Raji (cell line): Measurements from ENCODE around the gene ELL2.

Source experiments
- POLR2A ChIP-seq: IDR thresholded peaks from 2 replicates; pipeline ENCODE4 v1.6.1; 2011; ENCODE audit warnings: low read depth, low read length, control low read depth; ENCODE audit not compliant: insufficient read depth

The ELL2 gene

DNA sequence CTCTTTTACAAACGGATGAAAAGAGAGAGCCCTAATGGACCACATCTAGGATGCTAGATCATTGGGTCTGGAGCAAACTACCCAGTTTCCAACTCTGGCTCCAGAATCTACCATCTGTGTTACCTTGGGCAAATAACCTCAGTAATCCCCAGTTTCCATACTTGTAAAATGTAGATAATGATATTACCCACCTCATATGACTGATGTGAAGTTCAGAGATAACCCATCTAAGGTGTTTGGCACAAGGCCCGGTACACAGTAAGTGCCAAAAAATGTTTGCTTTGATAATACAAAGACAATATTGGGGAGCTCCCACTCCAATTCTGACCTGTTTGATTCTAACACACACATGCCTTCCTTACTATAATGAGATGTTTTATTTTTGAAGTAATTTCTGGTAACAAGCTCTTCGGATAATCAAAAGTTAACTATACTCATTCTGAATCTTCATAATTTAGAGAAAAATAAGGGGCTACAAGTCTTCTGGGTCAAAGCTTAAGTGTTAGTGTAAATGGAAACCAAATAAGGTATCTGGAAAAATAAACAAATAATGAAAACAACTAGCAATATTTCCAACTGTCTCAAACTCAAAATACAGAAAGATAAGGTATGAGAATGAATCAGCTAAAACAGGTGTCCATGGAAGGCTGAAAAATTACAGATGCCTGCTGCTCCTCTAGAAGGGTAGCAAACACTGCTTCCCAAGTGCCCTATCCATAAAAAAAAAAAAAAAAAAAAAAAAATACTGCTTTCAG, 30.4 kb downstream of the ELL2 start:
- no peak for TF ChIP-seq POLR2A

DNA sequence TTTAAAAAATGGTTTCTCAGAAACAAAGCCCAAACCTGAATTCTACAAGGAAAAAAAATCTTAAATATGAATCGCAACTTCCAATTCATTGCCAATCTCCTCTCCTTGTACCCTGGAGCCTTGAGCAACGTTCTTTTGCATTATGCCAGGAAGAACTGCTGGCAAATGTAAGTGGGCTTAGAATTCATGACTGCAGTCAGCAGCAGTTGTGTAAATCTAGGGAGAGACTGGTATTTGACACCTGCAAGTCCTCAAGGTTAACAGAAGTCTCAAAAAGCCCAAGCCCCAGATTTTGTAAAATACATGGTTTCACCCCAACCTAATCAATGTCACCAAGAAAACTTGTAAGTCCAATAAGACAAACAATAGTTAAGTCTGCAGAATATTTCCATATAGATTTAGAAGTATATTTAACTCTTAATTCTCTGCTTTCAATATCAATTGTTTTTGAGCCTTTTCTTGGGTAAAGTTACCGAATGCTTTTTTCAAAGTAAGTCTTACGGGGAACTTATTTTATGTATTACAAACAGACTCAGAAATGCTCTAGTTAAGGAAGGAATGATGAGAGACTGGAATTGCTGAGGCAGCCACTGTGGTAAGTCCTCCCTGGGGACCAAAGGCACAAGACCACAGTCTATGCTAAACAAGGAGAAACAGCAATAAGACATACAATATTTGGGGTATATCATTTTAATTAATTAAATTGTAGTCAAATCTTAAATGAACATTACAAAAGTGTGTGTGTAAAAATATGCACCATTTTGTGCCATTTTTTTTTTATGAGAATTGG, 31.3 kb downstream of the ELL2 start:
- TF ChIP-seq POLR2A: no peak

DNA sequence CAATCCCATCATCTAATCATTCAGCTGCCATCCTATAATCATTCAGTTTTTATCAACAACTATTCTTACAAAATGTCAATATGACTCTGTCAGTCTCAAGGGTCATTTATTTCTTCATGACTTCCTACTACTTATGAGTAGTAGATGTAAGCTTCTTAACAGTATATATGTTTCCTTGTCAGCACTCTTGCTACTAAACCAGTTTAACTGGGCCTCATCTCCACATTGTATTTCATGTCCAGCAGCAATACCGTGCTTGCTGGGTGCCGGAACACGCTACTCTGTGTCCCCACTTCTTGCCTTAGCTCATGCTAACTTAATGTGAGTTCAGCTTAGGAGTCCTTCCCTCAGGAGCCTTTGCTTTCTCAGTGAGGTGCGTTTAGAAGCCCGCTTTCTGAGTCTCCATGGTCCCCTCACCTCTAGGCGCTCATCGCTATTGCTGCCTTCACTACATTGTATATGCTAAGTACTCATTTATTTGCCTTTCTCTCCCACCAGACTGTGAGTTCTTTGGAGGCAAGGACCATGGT, 32.9 kb downstream of the ELL2 start:
- no peak for TF ChIP-seq POLR2A

DNA sequence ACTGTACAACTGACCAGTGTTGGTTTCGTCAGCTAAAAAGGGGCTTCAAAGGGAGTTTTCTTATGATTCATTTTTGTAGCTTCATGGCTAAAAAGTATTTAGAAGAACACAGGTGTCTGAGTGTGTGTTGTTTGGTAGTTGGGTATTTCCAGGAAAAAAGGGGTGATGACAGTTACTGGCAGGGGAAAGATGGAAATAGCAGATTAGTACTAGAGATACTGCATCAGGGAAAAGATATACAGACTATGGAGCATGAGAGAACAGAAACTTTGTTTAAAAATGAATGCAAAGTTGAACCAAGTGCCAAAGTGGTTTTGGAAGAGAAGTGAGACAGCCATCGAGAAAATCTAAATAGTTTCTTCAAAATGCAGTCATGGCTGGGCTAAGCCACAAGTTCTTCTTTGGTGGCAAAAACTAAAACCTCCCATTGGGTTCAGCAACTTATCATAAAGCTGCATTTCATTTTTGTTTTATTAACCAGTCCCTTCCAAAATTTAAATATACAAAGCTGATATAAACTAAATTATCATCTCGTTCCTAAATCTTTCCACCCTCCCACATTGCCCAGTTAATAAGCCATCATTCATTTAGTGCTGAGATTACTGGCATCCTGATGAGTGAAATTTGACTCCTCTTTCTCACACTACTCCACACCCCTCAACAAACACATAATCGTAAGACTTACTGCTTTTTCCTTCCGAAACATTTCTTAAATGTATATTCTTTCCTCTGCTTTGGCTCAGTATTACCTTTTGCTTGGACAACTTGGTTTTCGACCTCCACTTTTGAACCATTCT, 33.5 kb downstream of the ELL2 start:
- no peak for TF ChIP-seq POLR2A

DNA sequence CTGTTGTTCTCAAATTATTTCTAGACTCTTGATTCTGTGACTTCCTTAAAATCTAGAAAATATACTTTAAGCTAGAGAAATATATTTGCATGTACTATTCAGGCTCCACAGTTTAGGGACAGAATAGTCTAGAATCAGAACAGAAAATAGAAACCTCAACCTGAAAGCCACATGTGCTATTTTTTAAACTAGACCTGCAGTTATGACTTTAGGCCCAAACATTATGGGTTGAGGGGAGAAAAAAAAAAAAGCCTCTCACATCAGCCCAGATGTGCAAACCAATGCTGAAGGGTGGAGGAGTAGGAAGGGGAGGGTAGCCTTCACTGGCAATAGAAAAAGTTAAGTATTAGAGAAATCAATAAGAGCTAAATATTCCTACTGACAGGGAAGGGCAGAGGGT, 35.7 kb downstream of the ELL2 start:
- TF ChIP-seq POLR2A: no peak

DNA sequence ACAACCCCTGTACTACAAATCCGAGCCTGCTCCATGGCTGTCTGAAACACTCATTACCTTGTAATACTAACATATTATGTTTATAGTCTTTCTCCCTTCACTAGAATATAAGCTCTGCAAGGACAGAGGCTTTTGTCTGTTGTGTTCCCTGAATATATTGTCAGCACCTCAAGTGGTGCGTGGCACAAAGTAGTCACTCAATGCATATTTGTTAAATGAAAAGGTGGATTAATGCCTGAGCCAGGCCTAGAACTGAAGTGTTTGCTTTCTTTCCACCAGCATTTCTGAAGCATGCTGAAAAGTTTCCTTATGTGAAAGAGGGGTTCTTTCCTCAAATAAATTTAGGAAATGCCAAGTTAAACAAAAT, 36.3 kb downstream of the ELL2 start:
- TF ChIP-seq POLR2A: no peak

DNA sequence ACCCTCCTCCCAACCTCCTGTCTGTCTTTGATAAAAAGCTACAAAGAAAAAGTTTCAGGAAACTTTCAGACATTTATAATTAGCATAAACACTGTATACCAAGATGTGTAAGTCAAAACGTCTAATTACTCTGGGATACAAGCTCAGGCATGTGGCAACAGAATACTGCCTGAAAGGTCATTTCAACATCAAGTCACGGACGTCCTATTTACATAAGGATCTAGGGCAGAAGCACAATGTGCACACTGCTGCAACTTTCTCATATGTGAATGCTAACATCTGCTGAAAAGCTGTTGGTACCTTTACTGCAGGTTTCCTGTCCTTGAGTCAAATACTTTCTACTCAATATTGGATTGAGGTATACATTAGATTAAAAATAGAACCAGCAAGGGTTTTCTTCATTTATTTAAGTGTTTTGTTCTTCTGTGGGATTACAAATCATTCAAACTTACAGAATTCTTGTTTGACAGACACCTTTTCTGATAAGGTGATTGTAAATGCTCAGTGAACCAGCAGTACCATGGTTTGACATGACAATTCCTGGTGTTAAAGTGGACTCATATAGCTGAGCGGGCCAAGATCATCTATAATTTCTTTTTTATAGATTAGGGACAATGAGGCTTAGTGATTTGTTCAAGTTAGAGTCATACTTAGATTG, 36.8 kb downstream of the ELL2 start:
- no peak for TF ChIP-seq POLR2A

DNA sequence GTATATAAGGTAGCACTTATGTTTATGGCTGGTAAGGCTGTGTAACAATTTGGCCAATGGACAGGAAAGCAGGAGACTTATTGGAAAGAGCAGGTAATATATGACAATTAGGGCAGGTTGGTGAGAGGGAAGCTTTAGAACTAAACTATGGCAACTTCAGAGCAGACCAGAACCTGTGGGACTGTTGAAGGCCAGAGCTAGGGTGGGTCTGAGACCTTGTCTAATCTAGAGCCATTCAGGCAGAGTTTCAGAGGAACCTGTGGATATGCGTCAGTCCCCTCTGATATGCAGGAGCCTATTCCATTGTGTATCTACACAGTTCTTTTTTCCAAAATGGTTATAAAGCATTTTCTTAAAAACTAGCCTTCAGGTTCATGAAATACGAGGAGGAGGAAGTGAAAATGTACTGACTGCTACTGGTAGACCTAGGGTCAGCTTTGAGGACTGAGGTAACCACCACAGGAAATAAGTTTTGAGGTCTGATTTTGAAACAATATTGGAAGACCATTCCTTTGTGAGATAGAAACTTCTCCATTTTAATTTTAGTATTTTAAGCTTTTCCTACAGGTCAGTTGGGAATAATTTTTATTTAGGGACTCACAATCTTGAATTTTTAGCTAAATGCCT, 37.6 kb downstream of the ELL2 start:
- no peak for TF ChIP-seq POLR2A

DNA sequence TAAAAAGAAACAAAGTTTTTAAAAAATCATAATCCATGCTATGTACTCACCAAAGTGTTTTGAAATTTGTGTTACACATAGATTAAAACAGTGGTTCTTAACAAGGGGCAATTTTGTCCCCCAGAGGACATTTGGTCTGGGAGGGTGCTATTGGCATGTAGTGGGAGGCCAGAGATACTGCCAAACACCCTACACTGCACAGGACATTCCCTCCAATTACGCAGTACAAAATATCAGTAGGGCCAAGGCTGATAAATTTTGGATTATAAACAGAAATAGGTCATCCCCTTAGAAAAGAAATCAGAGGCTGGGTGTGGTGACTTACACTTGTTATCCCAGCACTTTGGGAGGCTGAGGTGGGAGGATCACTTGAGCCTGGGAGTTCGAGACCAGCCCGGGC, 38.9 kb downstream of the ELL2 start:
- no peak for TF ChIP-seq POLR2A

DNA sequence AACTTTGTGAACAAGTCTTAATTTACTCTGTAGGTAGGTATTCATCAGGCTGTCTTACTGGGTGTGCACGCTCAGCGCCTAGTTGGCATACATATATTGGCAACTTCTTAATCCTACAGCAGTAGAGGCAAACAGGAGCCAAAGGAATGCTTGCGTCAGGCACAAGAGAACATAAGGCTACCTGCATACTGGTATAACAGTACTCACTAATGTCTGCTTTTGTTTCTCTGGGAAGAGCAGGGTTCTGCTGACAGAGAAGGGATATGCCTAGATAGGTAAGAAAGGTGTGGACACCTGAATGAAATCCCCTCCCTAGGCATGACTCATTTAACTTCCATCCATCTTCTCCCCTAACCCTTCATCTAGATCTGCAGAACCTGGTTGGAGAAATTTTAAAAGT, 40.1 kb downstream of the ELL2 start:
- TF ChIP-seq POLR2A: no peak

DNA sequence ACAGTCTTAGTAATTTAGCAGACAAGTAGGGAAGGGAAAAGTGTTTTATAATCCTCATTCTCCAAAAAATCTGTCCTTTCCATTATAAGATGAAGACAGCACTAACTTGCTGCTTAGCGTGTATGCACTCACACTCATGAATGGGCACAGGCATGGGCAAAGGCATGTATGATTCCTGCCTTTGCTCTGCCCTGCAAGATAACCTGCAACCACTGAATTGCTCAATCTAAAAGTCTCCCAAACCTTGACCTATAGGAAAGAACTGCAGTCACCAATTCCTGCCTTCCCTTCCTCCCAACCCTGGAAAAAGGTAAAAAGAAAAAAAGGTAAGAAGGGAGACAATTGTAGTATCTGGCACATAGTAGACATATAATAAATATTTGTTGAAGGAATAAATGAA, 40.8 kb downstream of the ELL2 start:
- TF ChIP-seq POLR2A: no peak

DNA sequence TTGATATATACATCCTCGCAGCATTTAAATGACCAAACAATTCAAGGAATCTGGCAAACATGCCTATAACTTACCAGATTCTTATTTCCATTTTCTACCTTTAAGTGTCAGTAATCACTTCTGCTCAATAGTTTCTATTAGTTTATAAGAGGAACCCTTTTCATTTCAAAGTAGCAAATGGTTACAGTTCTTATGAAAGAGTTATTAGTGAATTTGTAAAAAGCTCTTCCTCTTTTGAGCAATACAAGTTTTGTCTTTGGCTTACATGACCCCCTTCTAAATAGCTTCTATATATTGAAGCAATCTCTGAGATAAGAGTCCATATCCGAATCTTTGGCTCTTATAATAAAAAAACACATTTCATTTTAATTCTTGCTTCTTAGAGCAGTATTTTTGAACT, 42.0 kb downstream of the ELL2 start:
- TF ChIP-seq POLR2A: no peak

DNA sequence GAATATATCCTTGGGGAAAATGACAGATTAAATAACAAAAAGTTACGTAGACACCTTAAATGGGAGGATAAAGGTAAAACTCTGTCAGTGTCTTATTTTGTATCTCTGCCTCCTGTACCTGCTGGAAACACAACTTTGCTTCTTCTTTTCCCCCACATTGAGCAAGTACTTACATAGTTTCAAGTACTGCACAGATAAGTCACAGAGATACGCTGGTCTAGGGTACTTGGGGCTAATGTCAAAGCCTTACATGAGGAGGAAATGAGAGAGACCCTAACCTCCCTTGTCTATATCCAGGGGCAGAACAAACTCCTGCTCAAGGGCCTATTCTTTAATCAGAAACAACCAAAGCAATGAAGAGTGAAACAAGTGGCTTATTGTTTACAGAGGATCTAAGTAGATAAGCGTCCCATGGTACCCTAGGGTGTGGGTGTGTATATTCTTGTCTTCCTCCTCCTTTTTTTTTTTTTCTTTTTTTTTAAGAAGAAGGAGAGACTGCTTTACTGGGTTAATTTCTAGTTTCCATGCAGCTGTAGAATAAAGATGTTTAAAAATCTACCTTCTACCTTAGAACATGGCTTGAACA, 43.1 kb downstream of the ELL2 start:
- no peak for TF ChIP-seq POLR2A

DNA sequence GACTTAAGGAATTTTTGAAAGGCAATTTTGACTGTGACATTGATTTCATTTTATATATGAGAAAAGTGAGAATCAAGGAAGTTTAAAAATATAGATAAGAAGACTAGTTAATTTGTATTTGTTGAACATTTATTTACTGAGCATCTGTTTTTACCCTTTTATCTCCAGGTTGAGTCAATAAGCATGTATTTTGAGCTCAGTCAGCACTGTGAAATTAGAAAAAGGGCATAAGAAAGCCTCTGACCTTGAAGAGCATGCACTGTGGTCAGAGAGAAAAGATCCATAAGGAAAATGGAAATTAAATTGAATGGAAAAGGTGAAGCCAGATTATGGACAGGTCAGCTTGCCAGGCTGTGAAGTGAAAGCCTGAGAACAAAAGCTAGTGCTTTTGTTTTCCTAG, 44.4 kb downstream of the ELL2 start:
- no peak for TF ChIP-seq POLR2A
